ENCODE measurements around the gene RHEX.

- TF ChIP-seq CTCF (IDR thresholded peaks at IDR 0.05): no peak
- TF ChIP-seq ZBTB21 (CRISPR knock-in tag; IDR thresholded peaks at IDR 0.05; ENCODE audit: borderline replicate concordance): no peak
- TF ChIP-seq TEAD1 (CRISPR knock-in tag; IDR thresholded peaks at IDR 0.05): no peak
- TF ChIP-seq ZNF512 (CRISPR knock-in tag; IDR thresholded peaks at IDR 0.05; ENCODE audit: borderline replicate concordance): no peak
These were observed 9.5 kb downstream of the RHEX start for GRCh38 chr1:206062464-206062863.

Data from WTC11 (cell line).